Measurements from ENCODE around the gene TGIF1. TPM values are rescaled to one million over a fixed set of nuclear protein-coding genes. Genes with fewer than 3 reads are reported as not detected.

The TGIF1 gene
- total RNA-seq, 1 donor from 2014 or later = 8.1 TPM

DNA sequence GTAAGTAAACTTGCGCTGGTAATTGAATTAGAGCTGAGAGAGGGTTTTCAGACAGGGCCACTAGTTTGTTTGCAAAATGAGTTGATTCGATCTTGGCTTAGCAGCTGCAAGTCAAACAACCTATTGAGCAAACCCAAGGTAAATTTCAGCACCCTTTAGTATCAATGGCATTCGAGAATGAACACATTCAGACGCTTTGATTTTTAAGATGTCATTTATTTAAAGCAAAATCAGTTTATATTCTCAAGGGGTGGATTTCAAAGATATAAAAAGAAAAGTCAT lies 44.2 kb downstream of the TGIF1 start:
- DNase-seq = no peak
- TF ChIP-seq CTCF (IDR thresholded peaks at IDR 0.05; ENCODE audit: borderline replicate concordance) = no peak
- no peaks in the 10 kb centered on the region for H3K9me3 ChIP-seq (replicated peaks)
- no peaks in the 10 kb centered on the region for H3K36me3 ChIP-seq
- intact Hi-C loops (cut with micrococcal nuclease) = no loop called here
- peaks cover 11% of the 10 kb centered on the region for H3K27me3 ChIP-seq (ENCODE audit: low read depth)
- no peak overlapping the region for H3K27ac ChIP-seq (replicated peaks)
- peaks cover 5% of the 10 kb centered on the region for H3K4me1 ChIP-seq
- no peak overlapping the region for H3K4me3 ChIP-seq

DNA sequence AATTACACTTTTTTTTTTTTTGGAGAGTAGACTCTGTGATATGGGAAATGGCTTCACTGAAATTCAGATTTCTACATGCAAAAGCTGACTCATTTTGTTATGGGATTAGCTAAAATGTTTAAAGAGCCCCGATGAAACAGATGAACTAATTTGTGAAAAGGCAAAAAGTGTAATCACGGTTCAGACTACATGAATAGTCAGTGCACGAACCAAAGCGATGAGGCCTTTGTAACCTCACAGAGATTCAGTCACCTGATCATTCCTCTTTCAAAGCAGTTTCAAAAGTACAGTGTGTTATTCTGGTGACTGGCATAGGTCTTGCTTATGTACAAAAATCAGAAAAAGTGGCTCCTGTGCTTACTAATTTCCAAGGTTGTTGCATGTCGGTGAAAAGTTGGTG lies 44.6 kb downstream of the TGIF1 start:
- no peaks in the 10 kb centered on the region for H3K36me3 ChIP-seq
- TF ChIP-seq CTCF (IDR thresholded peaks at IDR 0.05; ENCODE audit: borderline replicate concordance) = no peak
- intact Hi-C loops (cut with micrococcal nuclease) = no loop called here
- H3K9me3 ChIP-seq (replicated peaks) = no peaks in the 10 kb centered on the region
- H3K4me1 ChIP-seq = peaks cover 9% of the 10 kb centered on the region
- H3K4me3 ChIP-seq = no peak overlapping the region
- DNase-seq = no peak
- peaks cover 15% of the 10 kb centered on the region for H3K27me3 ChIP-seq (ENCODE audit: low read depth)
- no peak overlapping the region for H3K27ac ChIP-seq (replicated peaks)

DNA sequence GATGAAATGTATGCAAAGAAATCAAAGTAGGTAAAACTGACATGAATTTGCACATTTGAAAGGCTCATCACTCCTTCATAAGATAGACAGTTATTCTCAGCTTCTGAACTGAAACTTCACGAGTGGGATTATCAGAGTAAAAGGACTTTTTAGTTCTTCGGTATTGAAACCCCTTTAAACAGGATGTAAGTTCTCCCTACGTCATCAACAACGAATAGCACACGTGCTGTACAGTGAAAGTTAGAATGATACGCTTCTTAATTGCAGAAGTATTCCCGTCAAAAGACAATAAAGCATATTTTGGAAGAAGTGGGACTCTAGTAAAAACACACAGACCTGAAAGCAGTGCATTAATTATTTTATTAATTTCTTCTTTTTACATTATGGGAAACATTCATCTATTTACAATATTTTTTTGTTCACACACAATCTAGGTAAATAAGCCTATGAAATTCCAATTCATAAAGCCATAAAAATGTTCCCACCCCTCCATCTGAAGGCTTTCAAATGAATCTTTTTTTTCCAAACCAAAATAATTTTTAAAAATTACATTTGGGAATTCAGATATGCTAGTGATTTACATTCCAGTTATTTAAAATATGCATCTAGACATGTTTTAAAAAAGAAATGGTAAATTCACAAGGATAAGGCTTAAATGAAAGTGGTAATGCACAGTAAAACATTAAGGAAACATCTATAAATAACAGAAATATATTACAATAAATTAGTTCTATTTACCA lies 45.9 kb downstream of the TGIF1 start:
- peaks cover 28% of the 10 kb centered on the region for H3K27me3 ChIP-seq (ENCODE audit: low read depth)
- intact Hi-C loops (cut with micrococcal nuclease) = no loop called here
- peaks cover 11% of the 10 kb centered on the region for H3K4me1 ChIP-seq
- no peak for TF ChIP-seq CTCF (IDR thresholded peaks at IDR 0.05; ENCODE audit: borderline replicate concordance)
- no peak overlapping the region for H3K4me3 ChIP-seq
- DNase-seq = no peak
- no peaks in the 10 kb centered on the region for H3K36me3 ChIP-seq
- no peaks in the 10 kb centered on the region for H3K9me3 ChIP-seq (replicated peaks)
- H3K27ac ChIP-seq (replicated peaks) = no peak overlapping the region

DNA sequence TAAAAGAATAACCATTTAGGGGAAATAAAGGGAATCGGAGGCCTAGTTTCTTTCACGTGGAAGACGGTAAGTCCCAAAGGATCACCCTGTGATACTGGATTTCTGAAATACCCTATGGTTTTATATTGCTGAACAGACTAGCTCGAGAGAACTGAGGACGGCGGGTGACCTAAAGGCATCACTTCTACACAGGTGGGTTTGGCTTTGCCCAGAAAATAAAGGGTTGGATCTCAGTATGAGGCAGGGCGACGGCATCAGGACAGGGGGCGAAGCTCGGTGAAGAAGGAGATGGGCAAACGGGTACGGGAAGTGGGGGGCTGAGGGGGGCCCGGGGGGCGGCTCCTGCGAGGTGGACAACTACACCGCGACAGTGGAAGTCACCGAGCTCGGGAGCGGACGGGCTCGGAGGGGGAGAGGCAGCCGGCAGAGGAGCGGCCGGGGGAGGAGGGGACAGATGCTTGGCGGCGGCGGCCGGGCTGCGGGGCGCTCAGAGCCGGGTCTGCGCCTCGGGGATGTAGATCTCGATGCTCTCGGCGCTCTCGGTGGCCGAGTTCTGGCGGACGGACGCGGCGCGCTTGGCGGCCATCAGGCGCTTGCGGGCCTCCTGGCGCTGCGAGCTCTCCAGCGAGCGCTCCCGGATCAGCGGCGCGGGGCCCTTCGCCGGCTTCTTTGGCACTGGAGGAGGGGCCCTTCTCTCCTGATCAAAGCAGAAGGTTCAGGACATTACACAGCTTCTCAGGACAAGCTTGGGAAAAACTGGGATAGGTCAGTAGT lies 48.9 kb downstream of the TGIF1 start:
- DNase-seq = peak; percentile 22

GRCh38 chr18:3499501-3499900 lies 49.5 kb downstream of the TGIF1 start:
- intact Hi-C loops (cut with micrococcal nuclease) = no loop called here
- Histone ChIP-seq H3K9me3 (replicated peaks) (no peaks in the 10 kb centered on the region), H3K27ac (replicated peaks) (no peak overlapping the region), H3K27me3 (ENCODE audit: low read depth) (peaks cover 43% of the 10 kb centered on the region), H3K4me3 (peak overlapping the region; percentile 65), H3K4me1 (peaks cover 11% of the 10 kb centered on the region), H3K36me3 (no peaks in the 10 kb centered on the region)
- TF ChIP-seq CTCF (IDR thresholded peaks at IDR 0.05; ENCODE audit: borderline replicate concordance) = no peak
- no peak for DNase-seq

More for the DNA sequence above, 48.9 kb downstream of the TGIF1 start:
- H3K9me3 ChIP-seq (replicated peaks) = no peaks in the 10 kb centered on the region
- H3K27me3 ChIP-seq (ENCODE audit: low read depth) = peaks cover 43% of the 10 kb centered on the region
- intact Hi-C loops (cut with micrococcal nuclease) = no loop called here
- TF ChIP-seq CTCF (IDR thresholded peaks at IDR 0.05; ENCODE audit: borderline replicate concordance) = no peak
- no peak overlapping the region for H3K27ac ChIP-seq (replicated peaks)
- H3K4me3 ChIP-seq = peak overlapping the region; percentile 65
- peaks cover 11% of the 10 kb centered on the region for H3K4me1 ChIP-seq
- no peaks in the 10 kb centered on the region for H3K36me3 ChIP-seq

Measured in left ventricle myocardium inferior (tissue), 1 donor.